RWPE2 (cell line): Measurements from ENCODE around the gene CCDC106.

Source experiments
- ATAC-seq: fragments of 200-7000 bp; cut with Tn5 transposase; 3 replicates; pipeline ENCODE4 v1.9.1; 2021; ENCODE audit warnings: low read depth
- DNase-seq: peaks from one replicate; pipeline ENCODE4 v3.0.0-alpha.2; 2020; ENCODE audit warnings: low spot score
- H3K27ac ChIP-seq: fragments of 450-650 bp; 2 replicates; pipeline ENCODE4 v1.5.1; 2017; ENCODE audit warnings: mild to moderate bottlenecking; ENCODE audit not compliant: poor library complexity, severe bottlenecking
- H3K27me3 ChIP-seq: fragments of 250-450 bp; sonication (Bioruptor Pico); 2 replicates; pipeline ENCODE4 v1.5.1; 2021; ENCODE audit warnings: mild to moderate bottlenecking, moderate library complexity; ENCODE audit not compliant: insufficient read depth, poor library complexity, severe bottlenecking
- H3K36me3 ChIP-seq: fragments of 250-450 bp; sonication (Bioruptor Pico); 2 replicates; pipeline ENCODE4 v1.5.1; 2020; ENCODE audit warnings: low read depth, mild to moderate bottlenecking, moderate library complexity
- H3K4me1 ChIP-seq: fragments of 250-450 bp; sonication (Bioruptor Pico); 2 replicates; pipeline ENCODE4 v1.5.1; 2021; ENCODE audit warnings: mild to moderate bottlenecking, moderate library complexity; ENCODE audit not compliant: insufficient read depth, poor library complexity, severe bottlenecking
- H3K4me3 ChIP-seq: fragments of 250-450 bp; sonication (Bioruptor Pico); 2 replicates; pipeline ENCODE4 v1.5.1; 2021; ENCODE audit warnings: mild to moderate bottlenecking, moderate library complexity; ENCODE audit not compliant: severe bottlenecking
- H3K9me3 ChIP-seq: fragments of 250-450 bp; sonication (Bioruptor Pico); 2 replicates; pipeline ENCODE4 v1.5.1; 2021; ENCODE audit warnings: mild to moderate bottlenecking, moderate library complexity; ENCODE audit not compliant: severe bottlenecking
- TF ChIP-seq, protein P1 (sequence below): fragments of 450-650 bp; IDR thresholded peaks from one replicate; pipeline ENCODE4 v1.5.1; 2017; ENCODE audit warnings: mild to moderate bottlenecking, moderate library complexity; ENCODE audit not compliant: poor library complexity, severe bottlenecking

CCDC106 gene

DNA sequence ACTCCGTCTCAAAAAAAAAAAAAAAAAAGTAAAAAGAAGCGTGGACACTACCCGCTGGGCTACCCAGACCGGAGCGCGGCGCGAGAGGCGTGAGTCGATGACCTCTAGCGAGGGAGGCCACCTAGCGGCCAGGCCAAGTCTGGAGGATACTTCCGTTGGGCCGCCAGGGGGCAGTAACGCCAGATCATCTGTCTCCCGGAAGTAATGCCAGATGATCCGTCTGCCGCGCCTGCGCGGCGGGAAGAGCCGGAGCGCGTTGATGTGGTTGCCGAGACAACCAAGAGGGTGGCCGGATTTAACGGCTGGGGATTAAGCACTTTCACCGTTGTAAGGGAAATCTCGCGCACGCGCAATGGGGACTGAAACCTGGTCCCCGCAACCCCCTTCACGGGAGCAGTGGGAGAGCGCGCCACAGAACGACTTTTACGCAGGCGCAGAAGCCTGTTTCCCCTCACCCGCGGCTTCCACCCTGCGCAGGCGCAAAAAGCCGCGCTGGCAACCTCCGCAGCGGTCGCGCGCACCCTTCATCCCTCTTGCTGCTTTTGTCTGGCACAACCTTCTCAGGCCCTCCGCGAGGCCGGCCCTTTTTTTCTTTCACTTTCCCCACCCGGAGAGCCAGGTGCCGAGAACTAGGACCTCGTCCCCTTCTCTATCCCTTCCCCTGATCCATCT lies 5.8 kb downstream of the CCDC106 start:
- peak overlapping the region; percentile 93 for H3K27ac ChIP-seq
- H3K36me3 ChIP-seq = peaks cover 15% of the 10 kb centered on the region
- H3K27me3 ChIP-seq = no peaks in the 10 kb centered on the region
- TF ChIP-seq, protein P1, sequence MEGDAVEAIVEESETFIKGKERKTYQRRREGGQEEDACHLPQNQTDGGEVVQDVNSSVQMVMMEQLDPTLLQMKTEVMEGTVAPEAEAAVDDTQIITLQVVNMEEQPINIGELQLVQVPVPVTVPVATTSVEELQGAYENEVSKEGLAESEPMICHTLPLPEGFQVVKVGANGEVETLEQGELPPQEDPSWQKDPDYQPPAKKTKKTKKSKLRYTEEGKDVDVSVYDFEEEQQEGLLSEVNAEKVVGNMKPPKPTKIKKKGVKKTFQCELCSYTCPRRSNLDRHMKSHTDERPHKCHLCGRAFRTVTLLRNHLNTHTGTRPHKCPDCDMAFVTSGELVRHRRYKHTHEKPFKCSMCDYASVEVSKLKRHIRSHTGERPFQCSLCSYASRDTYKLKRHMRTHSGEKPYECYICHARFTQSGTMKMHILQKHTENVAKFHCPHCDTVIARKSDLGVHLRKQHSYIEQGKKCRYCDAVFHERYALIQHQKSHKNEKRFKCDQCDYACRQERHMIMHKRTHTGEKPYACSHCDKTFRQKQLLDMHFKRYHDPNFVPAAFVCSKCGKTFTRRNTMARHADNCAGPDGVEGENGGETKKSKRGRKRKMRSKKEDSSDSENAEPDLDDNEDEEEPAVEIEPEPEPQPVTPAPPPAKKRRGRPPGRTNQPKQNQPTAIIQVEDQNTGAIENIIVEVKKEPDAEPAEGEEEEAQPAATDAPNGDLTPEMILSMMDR = peak; percentile 99
- DNase-seq = peak; percentile 96
- peaks cover 4% of the 10 kb centered on the region for H3K4me1 ChIP-seq
- ATAC-seq = peak; percentile 43
- peak overlapping the region; percentile 78 for H3K4me3 ChIP-seq
- H3K9me3 ChIP-seq = no peaks in the 10 kb centered on the region

DNA sequence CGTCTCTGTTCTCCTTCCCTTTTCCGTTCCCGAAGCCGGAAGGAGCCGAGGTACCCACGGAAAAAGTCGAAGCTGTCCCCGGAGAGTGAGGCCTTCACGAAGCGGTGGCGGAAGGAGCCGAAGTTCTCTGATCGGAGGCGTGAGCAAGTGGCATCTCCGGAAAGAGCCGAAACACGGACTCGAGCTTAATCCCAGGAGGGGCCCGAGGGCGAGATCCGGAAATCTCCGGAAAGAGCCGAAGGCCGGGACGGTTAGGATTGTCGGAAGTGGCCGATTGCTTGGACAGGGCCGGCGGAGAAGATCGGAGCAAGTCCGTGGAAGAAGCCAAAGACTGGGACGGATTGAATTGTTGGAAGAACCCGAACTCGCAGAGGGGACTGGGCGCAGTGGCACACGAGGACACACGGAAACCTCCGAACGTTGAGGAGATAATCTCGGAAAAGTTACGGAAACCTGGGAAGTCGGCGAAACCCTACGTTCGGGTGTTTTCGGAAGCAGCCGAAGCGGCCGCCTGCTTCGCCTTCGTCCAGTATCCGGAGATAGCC lies 6.4 kb downstream of the CCDC106 start:
- Histone ChIP-seq H3K9me3 (no peaks in the 10 kb centered on the region), H3K4me3 (peak overlapping the region; percentile 78), H3K4me1 (peaks cover 4% of the 10 kb centered on the region), H3K27me3 (no peaks in the 10 kb centered on the region), H3K36me3 (peaks cover 21% of the 10 kb centered on the region), H3K27ac (peak overlapping the region; percentile 93)
- DNase-seq = peak; percentile 99
- ATAC-seq = peak; percentile 76
- TF ChIP-seq, protein P1 = no peak

DNA sequence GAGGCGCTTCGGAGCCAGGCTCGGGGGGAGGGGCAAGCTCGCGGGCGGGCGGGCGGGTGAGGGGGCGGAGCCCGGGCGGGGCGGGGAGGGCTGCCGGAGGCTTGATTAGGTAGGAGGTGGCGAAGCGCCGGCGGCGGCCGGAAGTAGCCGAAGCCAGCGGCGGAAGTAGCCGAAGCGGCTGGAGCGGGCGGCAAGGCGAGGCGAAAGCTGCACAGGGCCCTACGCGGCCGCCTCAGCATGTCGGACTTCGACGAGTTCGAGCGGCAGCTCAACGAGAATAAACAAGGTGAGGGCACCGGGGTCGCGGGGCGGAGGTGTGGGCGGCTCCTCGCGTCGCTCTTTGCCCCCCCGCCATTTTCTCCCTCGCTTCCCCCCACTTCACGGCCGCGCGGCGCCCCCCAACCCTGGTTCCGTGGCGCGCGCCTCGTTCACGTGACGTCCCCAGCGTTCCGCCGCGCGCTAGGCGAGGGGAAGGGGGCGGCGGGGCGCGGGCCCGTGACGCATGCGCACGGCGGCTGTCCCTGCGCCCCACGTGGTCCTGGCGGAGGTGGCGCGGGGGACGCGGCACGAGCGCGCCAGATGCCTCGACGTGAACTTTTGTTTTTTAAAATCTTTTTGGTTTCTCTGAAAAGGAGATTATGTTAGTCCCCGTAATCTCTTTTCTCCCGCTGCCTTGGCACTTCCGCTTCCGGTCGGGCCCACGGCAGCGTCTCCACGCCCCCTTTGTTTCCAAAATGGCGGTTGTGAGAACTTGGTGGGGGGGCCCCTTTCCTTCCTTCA lies 7.0 kb downstream of the CCDC106 start, which contains the start of gene U2AF2:
U2AF2 (plus strand) TSS at position 168 of the 780 bp plus-strand sequence; CDS start at position 238, 70 bp downstream.
- peaks cover 4% of the 10 kb centered on the region for H3K4me1 ChIP-seq
- DNase-seq = peak; percentile 90
- H3K27ac ChIP-seq = peak within 1 kb of the TSS; percentile 93
- no peaks in the 10 kb centered on the region for H3K27me3 ChIP-seq
- peak within 1 kb of the TSS; percentile 78 for H3K4me3 ChIP-seq
- H3K36me3 ChIP-seq = peaks cover 27% of the 10 kb centered on the region
- H3K9me3 ChIP-seq = no peaks in the 10 kb centered on the region
- TF ChIP-seq, protein P1 = no peak
- ATAC-seq = peak; percentile 53

DNA sequence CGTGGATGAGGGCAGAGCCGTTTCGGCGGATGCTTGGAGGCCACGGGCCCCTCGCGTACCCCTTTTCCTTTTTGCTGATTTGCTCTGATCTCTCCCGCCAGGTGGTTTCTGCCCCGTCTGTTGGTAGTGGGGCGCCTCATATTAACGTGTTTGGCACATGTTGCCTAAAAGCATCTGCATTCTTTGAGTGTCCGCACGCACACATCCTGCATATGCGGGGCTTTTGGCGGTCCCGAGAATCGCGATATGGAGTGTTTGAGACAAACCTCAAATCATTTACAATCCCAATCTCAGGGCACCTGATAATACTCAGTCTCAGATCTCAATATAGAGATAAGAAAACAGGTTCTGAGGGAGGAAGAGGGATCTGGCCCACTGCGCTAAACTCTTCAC lies 7.6 kb downstream of the CCDC106 start:
- DNase-seq = no peak
- peaks cover 4% of the 10 kb centered on the region for H3K4me1 ChIP-seq

More for the DNA sequence above, 7.6 kb downstream of the CCDC106 start:
- TF ChIP-seq, protein P1 = no peak
- Histone ChIP-seq H3K36me3 (peaks cover 33% of the 10 kb centered on the region), H3K4me3 (peak overlapping the region; percentile 78), H3K9me3 (no peaks in the 10 kb centered on the region), H3K27ac (peak overlapping the region; percentile 93), H3K27me3 (no peaks in the 10 kb centered on the region)
- ATAC-seq = no peak
